ENCODE data around the gene IRX1.

Gene IRX1

DNA sequence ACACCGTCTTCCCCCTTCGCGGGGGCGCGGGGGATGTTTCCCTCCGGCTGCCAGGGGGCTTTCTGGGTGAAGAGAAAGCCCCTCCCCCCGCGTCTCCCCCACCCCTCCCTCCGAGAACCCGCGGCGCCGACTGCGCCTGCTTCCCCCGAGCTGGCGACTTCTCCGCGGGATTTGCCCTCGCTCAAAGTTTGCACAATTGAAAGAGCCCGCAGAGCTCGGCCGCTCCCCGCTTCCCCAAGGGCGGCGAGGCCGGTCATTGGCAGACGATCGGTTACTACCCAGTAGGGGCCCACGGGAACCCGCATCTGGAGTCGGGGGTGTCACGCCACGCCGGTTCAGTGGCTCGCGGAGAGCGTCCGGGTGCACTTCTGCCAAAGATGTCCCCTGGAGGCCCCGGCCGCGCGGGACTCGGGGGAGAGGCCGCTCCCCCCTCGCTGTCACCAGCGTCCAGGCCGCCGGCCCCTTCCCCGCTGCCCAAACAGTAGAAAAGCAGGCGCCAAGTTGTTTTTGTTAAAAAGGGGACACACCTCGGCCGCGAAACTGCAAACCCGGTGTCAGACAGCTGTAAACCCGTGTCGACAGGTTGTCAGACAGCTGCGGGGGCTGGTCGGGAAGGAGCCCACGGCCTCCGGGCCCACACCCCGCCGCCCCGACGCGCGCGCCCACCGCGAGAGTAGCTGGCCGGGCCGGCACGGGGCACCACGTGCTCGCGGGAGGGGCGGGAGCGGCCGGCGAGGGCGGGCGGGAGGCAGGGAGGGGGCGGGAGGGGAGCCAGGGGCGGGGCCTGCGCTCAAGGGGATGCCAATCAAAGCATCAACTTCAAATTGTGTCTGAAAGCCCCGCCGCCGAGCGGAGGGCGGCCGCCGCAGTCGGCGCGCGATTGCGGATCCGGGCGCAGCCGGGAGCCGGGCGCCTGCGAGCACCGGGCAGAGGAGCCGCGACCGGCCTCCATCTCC is at the start of gene IRX1:
Gene IRX1, plus strand, starts transcription at position 827 of the 956 bp plus-strand sequence. CDS start 274 bp downstream, outside the sequence.
- peak; percentile 87 for DNase-seq

DNA sequence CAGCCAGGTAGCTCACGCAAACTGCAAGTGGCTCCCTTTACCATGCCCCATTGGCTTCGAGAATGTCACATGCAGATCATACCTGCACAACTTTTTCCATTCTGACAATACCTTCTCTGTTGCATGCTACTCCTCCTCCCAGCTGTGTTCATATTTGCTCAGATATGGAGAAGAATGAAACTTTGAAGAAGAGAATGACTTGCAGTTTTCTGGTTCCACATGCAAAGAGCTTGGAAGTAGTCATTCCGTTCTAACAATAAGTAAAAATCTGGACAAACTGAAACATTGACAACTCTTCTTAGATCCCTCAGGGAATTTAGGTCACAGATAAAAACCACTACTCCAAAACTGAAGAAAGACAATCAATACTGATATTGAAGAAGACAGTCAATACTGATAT is 49.6 kb upstream of the IRX1 start:
- DNase-seq, result no peak

DNA sequence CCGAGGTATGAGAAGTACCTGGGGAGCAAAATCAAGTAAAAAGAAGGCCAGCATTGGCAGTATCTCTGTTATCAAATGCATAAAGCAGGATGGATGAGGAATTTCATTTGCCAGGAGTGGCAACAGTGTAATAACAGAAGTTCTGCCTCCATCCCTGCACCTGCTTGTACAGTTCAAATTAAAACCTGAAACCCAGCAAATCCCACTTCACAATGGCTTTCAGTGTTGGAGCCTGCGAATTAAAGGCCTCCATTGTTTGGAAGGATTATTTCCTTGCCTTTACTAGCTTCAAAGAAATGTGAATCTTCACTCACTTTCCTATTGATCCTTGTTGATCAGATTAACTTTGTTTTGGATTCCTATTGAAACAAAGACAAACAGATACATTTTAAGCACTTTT is 31.5 kb upstream of the IRX1 start:
- no peak for DNase-seq

DNA sequence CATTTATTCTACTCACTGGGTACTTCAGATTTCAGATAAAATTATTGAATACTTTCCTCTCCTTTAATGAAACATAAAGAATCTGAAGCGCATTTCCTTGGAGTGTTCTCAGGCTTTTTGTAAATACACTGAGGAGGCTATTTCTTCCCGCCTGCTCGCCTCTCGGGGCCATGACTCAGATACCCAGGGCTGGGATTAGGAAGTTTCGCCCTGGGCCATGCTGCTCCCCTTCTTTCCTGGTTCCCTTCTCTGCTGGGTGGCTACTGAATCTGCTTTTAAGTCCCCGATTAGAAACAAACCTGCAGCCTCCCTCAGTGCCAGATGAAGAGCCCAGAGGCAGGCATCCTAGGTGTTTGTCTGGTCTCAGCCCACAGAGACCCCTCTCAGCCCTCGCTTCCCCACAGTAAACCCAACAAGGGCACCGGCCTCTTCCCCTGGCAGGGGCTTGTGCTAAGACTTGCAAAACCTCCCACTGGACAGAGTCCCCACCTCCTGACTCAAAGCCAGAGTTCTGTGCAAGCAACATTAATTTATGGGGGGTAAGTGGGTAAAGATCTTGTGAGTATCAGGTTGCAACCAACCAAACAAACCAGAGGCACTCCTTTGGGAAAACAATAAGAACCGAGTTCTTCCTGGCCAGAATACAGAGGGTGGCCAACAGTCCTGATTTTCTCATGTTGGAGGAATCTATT is 30.7 kb upstream of the IRX1 start:
- DNase-seq, result no peak

DNA sequence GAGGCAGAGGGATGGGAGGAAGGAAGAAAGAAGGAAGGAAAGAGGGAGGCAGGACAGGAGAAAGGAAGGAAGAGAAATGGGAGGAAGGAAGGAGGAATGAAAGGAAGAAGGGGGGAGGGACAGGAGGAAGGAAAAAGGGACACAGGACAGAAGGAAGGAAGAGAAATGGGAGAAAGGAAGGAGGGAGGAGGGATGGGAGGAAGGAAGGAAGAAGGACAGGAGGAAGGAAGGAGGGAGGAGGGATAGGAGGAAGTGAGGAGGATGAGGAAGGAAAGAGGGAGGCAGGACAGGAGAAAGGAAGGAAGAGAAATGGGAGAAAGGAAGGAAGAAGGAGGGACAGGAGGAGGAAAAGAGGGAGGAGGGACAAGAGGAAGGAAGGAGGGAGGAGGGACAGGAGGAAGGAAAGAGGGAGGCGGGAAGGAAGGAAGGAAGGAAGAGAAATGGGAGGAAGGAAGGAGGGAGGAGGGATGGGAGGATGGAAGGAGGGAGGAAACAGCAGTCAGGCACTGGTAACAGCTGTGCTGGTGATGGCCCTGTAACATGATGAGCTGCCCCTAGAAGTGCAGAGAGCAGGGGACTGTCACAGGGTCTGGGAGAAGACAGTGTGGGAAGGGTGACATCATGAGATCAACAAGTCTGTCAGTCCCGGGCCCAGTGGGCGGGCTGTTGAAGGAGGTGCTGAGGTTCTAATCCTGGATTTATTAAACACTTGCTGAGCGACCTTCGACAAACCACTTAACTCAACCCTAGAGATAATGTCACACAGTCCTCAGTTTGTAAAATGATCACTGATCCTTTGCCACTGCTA is 10.7 kb upstream of the IRX1 start:
- no peak for DNase-seq

DNA sequence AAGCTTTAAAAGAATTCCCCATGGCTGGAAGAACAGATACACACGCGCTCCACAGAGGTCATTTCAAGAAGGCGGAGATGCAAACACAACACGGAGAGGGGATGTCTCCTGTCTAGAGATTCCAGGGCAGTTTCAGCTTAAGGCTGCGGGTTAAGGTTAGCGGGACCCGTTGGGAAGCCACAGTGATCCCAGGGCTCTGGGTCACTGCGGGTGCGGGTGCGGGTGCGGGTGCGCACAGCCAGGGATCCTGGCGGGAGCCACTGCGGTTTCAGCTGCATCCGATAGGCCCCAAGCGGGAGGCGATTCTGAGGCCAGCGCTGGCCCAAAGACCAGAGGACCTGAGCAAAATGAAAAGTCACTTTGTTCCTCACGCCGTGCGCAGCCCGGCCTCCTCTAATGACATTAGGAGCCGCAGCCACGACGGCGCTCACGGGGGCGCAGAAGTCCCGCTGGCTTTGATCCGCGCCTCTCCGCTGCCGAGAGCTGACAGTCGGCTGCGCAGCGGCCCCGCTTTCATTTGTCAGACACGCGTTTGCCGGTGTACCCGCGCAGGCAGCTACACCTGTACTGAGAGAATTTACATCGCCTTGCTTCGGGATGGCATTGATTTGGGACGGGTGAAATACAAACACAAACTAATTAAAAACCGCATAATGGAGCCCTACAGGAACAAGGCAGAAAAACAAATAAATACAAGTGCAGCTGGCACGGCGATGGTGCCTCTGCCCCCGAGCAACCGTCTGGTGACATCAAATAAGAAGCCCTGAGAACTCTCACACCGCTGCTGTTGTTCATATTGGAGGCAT is 5.3 kb upstream of the IRX1 start:
- DNase-seq, result no peak

DNA sequence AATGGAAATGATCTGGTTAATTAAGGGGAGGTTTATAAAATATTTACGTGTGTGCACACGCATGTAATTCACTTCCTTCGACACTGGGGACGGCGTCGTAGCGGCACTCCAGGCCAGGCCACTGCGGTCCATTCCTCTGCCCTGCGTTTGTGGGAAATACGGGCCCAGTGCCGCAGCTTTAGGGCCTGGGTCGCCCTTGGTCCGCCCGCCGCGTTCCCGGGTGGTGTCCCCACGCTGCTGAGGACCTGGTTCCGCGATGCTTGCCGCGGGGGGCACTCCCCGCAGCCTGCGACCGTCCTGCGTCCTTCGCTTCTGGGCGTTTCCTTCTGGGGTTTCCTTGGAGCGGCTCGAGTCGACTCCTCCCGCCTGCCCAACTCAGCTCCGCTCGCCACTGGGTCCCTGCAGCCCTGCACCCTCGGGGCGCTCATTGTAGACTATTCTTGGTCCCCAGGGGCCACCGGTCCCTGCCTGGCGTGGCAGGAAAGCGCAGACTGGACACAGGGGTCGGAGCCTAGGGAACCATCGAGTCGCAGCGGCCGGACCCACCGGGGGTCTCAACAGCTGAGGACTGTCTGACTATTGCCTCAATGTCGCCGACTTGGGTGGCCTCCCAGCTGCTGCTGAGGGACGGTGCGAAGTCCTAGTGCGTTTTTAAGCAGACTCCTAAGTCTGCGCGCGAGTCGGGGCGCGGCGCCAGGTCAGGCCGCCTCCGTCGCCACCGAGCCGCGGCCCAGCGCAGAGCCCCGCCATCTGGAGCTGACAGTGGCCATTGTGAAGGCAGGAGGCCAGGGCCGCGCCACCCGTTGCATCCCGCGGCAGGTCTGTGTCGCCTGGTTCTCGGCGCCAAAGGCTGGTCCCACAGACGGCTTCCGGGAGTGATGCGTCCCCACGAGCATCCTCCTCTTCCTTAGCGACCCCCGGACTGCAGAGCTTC is 4.4 kb upstream of the IRX1 start:
- DNase-seq, result no peak

DNA sequence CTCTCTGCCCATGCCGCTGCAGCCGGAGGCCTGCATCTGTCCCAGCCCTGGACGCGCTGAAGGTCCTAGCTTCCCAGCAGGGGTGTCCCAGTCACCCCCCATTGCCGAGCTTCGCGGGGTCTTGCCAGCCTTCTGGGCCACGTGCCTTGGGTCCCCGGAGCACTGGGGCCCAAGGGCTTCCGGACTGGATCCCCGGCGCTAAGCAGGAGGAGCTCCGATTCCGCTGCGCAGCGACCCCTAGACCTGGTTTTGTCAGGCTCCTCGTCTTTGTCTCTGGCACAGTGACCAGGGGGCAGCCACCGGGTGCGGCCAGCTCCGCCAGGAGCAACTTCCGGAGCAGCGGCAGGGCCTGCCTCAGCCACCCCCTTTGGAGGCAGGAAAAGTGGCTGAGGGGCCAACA is 3.3 kb upstream of the IRX1 start:
- no peak for DNase-seq

DNA sequence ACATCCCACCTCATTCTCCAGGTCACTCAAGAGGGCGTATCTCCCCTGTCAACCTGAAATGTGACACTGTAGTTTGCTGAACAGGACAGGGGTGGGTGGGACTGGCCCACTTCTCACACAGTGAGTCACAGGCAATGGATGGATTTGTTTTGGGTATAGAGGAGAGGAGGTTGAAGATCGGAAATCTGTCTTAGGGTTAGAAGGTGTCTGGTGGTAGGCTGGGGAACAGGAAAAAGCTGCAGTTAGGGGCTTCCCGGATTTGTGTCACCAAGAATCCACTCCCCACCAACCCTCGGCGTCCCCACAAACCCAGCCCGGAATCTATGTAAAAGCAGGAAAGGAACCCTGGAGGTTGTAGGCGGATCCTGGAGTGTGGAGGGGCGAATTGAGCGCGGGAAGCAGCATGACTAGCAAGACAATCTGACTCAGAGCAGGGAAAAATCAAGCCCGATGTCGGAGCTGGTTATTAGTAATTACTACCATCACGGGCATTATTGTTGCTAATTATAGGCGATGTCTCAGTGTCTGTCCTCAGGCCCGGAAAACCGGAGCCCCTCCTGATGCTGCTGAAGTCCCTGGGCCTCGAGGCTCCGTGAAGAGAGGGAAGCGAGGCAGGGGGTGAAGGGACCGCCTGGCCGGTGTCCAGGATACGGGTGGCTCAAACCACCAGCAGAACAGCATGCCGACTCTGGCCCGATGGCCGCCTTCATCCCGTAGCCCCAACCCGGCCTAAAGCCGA is 1.7 kb upstream of the IRX1 start:
- peak; percentile 86 for DNase-seq

DNA sequence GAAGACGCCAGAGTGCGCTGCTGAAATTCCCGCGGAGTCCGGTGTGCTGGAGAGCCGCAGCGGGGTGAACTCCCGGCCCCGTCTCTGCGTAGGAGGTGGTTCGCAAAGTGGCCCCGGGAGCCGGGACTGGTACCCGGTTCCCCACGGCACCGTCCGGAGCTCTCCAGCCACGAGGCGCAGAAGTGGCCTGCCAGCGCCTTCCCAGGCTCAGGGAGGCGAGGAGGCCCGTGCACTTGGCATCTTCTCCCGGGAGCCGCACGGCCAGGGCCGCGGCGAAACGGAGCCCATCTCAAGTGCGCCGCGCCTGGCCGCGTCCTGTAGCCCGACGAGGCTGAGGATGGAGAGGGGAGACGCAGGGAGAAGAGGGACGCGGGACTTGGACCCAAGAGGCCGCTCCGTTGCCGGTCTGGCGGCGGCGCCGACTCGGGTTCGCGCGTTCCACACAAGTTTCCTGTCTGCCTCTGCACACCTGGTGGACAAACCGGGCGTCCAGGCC is 1.1 kb upstream of the IRX1 start:
- peak; percentile 64 for DNase-seq

DNA sequence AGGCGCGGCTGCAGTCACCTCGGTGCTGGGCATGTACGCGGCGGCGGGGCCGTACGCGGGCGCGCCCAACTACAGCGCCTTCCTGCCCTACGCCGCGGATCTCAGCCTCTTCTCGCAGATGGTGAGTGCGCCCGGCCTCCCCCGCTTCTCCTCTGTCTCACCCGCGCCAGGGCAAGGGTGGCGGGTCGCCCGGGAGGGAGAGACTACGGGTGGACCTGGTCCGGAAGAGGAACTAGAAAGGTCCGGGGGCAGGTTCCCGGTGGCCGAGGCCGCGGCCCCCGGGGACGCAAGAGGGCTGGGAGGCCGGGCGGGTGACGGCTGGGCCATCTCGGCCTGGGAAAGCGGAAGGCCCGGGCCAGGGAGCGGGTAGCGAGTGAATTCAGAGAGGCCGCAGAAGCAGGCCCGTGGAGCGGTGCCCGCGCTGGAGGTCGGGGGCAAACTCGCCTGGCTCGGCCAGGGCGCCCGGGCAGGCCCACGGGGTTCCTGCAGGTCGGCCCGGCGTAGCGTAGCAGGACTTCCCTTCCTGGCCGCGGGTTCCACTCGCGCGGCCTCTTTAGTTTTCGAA is 711 bp downstream of the IRX1 start:
- peak; percentile 38 for DNase-seq

DNA sequence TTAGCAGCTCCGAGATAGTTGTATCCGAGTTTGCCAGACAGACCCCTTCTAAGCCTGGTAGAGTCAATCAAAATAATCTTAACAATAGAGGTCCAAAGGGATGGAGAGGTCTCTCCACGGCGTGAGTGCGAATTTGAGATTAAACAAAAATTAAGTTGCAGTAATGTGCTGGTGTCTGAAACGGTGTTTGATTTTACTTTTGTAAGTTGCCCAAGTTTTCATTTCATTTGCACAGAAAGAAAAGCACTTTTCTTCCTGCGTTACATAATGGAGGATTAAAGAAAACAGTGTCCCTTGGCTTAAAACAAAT is 1.2 kb downstream of the IRX1 start:
- no peak for DNase-seq

DNA sequence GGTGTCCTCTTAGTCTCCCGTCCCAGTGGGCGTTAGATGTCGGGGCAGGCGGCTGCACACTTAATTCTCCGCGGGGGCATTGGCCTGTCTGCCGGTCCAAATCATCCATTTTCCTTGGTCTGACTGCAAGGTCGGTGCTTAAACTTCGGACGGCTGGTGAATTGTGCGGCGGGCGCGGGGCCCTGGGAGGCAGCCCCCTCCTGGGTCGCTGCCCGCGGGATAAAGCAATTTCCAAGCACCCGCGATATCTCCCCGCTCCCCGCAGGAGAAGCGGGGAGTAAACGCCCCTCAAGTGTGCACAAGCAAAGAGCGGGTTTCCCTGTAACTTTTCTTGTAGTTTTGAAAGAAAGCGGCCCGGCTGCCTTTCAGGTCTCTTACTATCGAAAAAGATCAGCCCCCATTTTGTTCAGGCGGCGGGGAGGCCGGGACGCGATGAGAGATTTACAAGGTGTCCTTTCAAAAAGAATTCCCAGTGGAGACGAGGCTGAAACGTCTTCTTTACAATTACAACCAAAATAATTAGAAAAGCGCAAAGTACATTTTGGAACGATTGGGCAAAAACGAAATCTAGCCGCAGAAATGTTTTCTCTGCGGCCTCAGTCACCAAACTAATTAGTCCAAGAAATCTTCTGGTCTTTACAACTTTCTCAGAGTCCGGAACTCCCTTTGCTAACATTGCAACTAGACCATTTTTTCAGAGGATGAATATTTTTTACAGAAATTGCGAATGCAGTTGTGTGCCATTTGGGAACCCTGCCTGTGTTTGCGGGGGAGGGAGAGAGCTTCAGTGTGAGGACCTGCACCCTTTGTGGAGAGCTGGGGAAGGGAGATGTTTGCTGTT is 1.8 kb downstream of the IRX1 start:
- peak; percentile 53 for DNase-seq

DNA sequence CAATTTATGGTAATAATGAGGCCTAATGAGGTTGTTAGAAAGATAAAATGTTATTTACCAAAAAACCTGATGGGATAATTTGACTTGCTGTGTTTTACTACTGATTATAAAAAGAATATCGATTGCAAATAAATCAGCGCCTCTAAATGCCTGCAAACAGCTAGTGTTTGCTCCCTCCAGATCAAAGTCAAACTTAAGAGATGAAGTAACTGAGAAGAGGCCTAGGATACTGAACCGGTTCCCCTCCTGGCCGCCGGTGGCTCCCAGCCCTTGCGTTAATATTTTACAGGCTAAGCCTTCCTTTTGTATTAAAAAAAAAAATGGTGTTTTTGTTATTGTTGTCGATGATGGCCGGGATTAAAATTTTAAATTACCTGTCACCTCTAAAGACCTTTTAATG is 2.6 kb downstream of the IRX1 start:
- DNase-seq, result peak; percentile 45

DNA sequence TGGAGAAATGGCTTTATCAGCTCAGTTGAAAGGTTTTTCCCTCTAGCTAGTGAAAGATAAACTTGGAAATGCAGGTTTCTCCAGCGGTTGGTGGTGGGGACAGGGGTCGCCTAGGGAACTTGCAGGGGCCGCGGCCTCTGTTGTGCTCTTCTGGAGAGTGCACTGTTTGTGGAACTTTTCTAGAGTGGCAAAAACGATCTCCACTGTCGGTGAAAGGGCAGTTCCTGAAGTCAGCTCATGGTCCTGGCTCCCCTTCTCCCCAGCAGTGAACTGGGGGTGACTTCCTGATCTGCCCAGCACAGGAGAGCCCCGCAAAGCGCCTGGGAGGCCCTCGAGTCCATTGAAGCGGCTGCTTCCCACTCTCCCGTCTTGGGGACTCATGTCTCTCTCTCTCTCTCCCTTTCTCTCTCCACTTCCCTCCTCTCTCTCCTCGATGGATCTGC is 3.2 kb downstream of the IRX1 start:
- peak; percentile 59 for DNase-seq

DNA sequence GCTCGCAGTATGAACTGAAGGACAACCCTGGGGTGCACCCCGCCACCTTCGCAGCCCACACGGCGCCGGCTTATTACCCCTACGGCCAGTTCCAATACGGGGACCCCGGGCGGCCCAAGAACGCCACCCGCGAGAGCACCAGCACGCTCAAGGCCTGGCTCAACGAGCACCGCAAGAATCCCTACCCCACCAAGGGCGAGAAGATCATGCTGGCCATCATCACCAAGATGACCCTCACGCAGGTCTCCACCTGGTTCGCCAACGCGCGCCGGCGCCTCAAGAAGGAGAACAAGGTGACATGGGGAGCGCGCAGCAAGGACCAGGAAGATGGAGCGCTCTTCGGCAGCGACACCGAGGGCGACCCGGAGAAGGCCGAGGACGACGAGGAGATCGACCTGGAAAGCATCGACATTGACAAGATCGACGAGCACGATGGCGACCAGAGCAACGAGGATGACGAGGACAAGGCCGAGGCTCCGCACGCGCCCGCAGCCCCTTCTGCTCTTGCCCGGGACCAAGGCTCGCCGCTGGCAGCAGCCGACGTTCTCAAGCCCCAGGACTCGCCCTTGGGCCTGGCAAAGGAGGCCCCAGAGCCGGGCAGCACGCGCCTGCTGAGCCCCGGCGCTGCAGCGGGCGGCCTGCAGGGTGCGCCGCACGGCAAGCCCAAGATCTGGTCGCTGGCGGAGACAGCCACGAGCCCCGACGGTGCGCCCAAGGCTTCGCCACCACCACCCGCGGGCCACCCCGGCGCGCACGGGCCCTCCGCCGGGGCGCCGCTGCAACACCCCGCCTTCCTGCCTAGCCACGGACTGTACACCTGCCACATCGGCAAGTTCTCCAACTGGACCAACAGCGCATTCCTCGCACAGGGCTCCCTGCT is 3.8 kb downstream of the IRX1 start:
- peak; percentile 77 for DNase-seq

DNA sequence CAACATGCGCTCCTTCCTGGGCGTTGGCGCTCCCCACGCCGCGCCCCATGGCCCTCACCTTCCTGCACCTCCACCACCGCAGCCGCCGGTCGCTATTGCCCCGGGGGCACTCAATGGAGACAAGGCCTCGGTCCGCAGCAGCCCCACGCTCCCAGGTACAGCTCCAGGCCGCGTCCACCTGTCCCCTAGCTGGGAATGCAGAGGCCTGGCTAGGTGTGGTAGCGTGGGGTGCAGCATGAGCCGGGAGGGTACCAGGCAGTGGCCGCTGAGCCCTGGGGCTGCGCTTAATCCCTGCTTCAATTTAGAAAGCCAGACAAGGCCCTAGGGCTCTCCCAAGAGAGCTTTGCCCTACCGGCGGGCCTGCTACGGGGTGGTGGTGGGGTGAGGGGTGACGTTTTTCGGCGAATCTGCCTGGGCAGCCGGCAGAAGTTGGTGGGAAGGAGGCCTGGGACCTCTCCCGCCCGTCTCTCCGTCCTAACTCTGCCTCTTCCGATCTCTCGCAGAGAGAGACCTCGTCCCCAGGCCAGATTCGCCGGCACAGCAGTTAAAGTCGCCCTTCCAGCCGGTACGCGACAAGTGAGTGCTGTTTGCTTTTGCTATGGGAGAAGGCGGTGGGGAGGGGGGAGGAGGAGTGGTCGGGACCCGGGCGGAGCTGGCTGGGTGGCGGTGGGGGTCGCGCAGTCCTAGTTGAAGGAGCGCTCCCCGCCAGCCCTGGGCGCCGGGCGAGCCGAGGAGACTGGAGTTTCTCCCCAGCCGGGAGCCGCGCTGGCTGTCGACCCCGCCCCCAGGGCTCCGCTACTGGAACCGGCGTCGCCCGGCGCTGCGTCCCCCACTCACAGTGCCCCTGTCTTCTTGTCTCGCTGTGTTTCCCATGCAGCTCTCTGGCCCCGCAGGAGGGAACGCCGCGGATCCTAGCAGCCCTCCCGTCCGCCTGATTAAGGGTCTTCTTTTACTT is 4.8 kb downstream of the IRX1 start:
- peak; percentile 76 for DNase-seq

Measured in fibroblast of skin of right biceps (primary cell).